Stimulated activated naive B cell treated with anti-CD40 and anti-IgM and Interleukin-4, amounts not matched to agents 10 μg/mL and 1 μg/mL and 100 μg/mL, for 72 hours (primary cell): ENCODE data around the gene PCED1B.

Experiments
- ATAC-seq, 2 donors: fragments of 150-1000 bp; cut with Tn5 transposase; replicated peaks; 2 replicates each; pipeline ENCODE4 v1.10.0; 2021; ENCODE audit warnings: moderate library complexity in 1 of 2
- DNase-seq: peaks from one replicate; pipeline ENCODE4 v3.0.0; 2021
- H3K27ac Mint-ChIP-seq: one replicate; pipeline ENCODE4 v1.8.0; 2022; ENCODE audit warnings: mild to moderate bottlenecking, mixed read lengths
- H3K27me3 Mint-ChIP-seq, 2 donors: one replicate each; pipeline ENCODE4 v1.8.0; 2022; ENCODE audit warnings: mixed read lengths in 2 of 2
- H3K36me3 Mint-ChIP-seq, 2 donors: one replicate each; pipeline ENCODE4 v1.8.0; 2022; ENCODE audit warnings: mixed read lengths in 2 of 2, mild to moderate bottlenecking in 1 of 2
- H3K4me1 Mint-ChIP-seq, 2 donors: one replicate each; pipeline ENCODE4 v1.8.0; 2022; ENCODE audit warnings: mixed read lengths in 2 of 2, mild to moderate bottlenecking in 1 of 2
- H3K4me3 Mint-ChIP-seq, 2 donors: one replicate each; pipeline ENCODE4 v1.8.0; 2022; ENCODE audit warnings: mild to moderate bottlenecking in 2 of 2, mixed read lengths in 2 of 2, moderate library complexity in 1 of 2
- H3K9me3 Mint-ChIP-seq, 2 donors: one replicate each; pipeline ENCODE4 v1.8.0; 2022; ENCODE audit warnings: mixed read lengths in 2 of 2, mild to moderate bottlenecking in 1 of 2

Gene PCED1B

GRCh38 chr12:47226199-47226598 is 146.8 kb downstream of the PCED1B start:
- peaks cover 30 to 68% of the 10 kb centered on the region in 2 donors for H3K4me1 Mint-ChIP-seq
- no peak for DNase-seq
- no peaks in the 10 kb centered on the region for H3K9me3 Mint-ChIP-seq
- no peak for ATAC-seq
- no peaks in the 10 kb centered on the region for H3K27me3 Mint-ChIP-seq
- H3K27ac Mint-ChIP-seq, result peak overlapping the region; percentile 31
- H3K36me3 Mint-ChIP-seq, result peaks cover 62 to 67% of the 10 kb centered on the region in 2 donors
- no peak overlapping the region for H3K4me3 Mint-ChIP-seq

GRCh38 chr12:47228802-47229201 is 149.4 kb downstream of the PCED1B start:
- H3K4me1 Mint-ChIP-seq, result peaks cover 17 to 51% of the 10 kb centered on the region in 2 donors
- H3K36me3 Mint-ChIP-seq, result peaks cover 58 to 66% of the 10 kb centered on the region in 2 donors
- peak overlapping the region; percentile 65 for H3K27ac Mint-ChIP-seq
- DNase-seq (no peak), ATAC-seq (no peak)
- H3K4me3 Mint-ChIP-seq, result no peak overlapping the region
- H3K27me3 Mint-ChIP-seq, result no peaks in the 10 kb centered on the region
- peaks cover 0 to 3% of the 10 kb centered on the region in 2 donors for H3K9me3 Mint-ChIP-seq

GRCh38 chr12:47231456-47231855 is 152.0 kb downstream of the PCED1B start:
- Mint-ChIP-seq H3K9me3 (peaks cover 6 to 12% of the 10 kb centered on the region in 2 donors), H3K4me1 (peaks cover 18 to 52% of the 10 kb centered on the region in 2 donors), H3K27ac (peak overlapping the region; percentile 75), H3K36me3 (peaks cover 64 to 71% of the 10 kb centered on the region in 2 donors), H3K27me3 (no peaks in the 10 kb centered on the region), H3K4me3 (no peak overlapping the region)
- ATAC-seq (no peak), DNase-seq (no peak)

GRCh38 chr12:47234576-47235141 is 155.2 kb downstream of the PCED1B start:
- Mint-ChIP-seq H3K36me3 (peaks cover 64 to 71% of the 10 kb centered on the region in 2 donors), H3K9me3 (peaks cover 7 to 13% of the 10 kb centered on the region in 2 donors), H3K4me3 (peak overlapping the region; percentile 21 to 46), H3K27ac (peak overlapping the region; percentile 42), H3K4me1 (peaks cover 20 to 53% of the 10 kb centered on the region in 2 donors), H3K27me3 (no peaks in the 10 kb centered on the region)
- no peak for DNase-seq
- ATAC-seq, result no peak

GRCh38 chr12:47235258-47236040 is 156.0 kb downstream of the PCED1B start:
- Mint-ChIP-seq H3K27ac (peak overlapping the region; percentile 78), H3K36me3 (peaks cover 59 to 72% of the 10 kb centered on the region in 2 donors), H3K4me1 (peaks cover 20 to 49% of the 10 kb centered on the region in 2 donors), H3K9me3 (peaks cover 7 to 13% of the 10 kb centered on the region in 2 donors), H3K27me3 (no peaks in the 10 kb centered on the region), H3K4me3 (peak overlapping the region; percentile 12 to 39)
- no peak for DNase-seq
- no peak for ATAC-seq

GRCh38 chr12:47236109-47236714 is 156.8 kb downstream of the PCED1B start:
- H3K4me1 Mint-ChIP-seq, result peaks cover 17 to 42% of the 10 kb centered on the region in 2 donors
- H3K4me3 Mint-ChIP-seq, result peak overlapping the region; percentile 12 to 39
- peaks cover 7 to 13% of the 10 kb centered on the region in 2 donors for H3K9me3 Mint-ChIP-seq
- ATAC-seq (no peak), DNase-seq (no peak)
- no peaks in the 10 kb centered on the region for H3K27me3 Mint-ChIP-seq
- H3K27ac Mint-ChIP-seq, result peak overlapping the region; percentile 78
- peaks cover 53 to 66% of the 10 kb centered on the region in 2 donors for H3K36me3 Mint-ChIP-seq

- no peak overlapping the region for H3K4me3 Mint-ChIP-seq
- H3K27me3 Mint-ChIP-seq, result no peaks in the 10 kb centered on the region
- peak overlapping the region; percentile 25 for H3K27ac Mint-ChIP-seq
- peaks cover 17 to 42% of the 10 kb centered on the region in 2 donors for H3K4me1 Mint-ChIP-seq
- peaks cover 54 to 58% of the 10 kb centered on the region in 2 donors for H3K36me3 Mint-ChIP-seq
- DNase-seq (no peak), ATAC-seq (peak in 1 of 2 donors; percentile 20)
- peaks cover 7 to 11% of the 10 kb centered on the region in 2 donors for H3K9me3 Mint-ChIP-seq
These were observed 158.4 kb downstream of the PCED1B start for GRCh38 chr12:47237751-47238211.

GRCh38 chr12:47238669-47239114 is 159.3 kb downstream of the PCED1B start:
- Mint-ChIP-seq H3K27me3 (no peaks in the 10 kb centered on the region), H3K9me3 (peaks cover 7 to 9% of the 10 kb centered on the region in 2 donors), H3K4me1 (peaks cover 17 to 42% of the 10 kb centered on the region in 2 donors), H3K27ac (no peak overlapping the region), H3K4me3 (no peak overlapping the region), H3K36me3 (peaks cover 51 to 56% of the 10 kb centered on the region in 2 donors)
- ATAC-seq, result no peak
- no peak for DNase-seq

GRCh38 chr12:47242426-47242825 is 163.0 kb downstream of the PCED1B start:
- no peak overlapping the region for H3K4me3 Mint-ChIP-seq
- ATAC-seq, result no peak

GRCh38 chr12:47244835-47245234 is 165.4 kb downstream of the PCED1B start:
- no peaks in the 10 kb centered on the region for H3K27me3 Mint-ChIP-seq
- peaks cover 4 to 6% of the 10 kb centered on the region in 2 donors for H3K4me1 Mint-ChIP-seq
- H3K9me3 Mint-ChIP-seq, result no peaks in the 10 kb centered on the region
- H3K36me3 Mint-ChIP-seq, result peaks cover 35 to 38% of the 10 kb centered on the region in 2 donors
- DNase-seq, result no peak
- no peak for ATAC-seq
- H3K4me3 Mint-ChIP-seq, result no peak overlapping the region
- H3K27ac Mint-ChIP-seq, result no peak overlapping the region

More at GRCh38 chr12:47242426-47242825, 163.0 kb downstream of the PCED1B start:
- H3K4me1 Mint-ChIP-seq, result peaks cover 6 to 14% of the 10 kb centered on the region in 2 donors
- H3K27ac Mint-ChIP-seq, result peak overlapping the region; percentile 32
- H3K36me3 Mint-ChIP-seq, result peaks cover 30 to 34% of the 10 kb centered on the region in 2 donors
- no peaks in the 10 kb centered on the region for H3K27me3 Mint-ChIP-seq
- no peak for DNase-seq
- no peaks in the 10 kb centered on the region for H3K9me3 Mint-ChIP-seq

- Mint-ChIP-seq H3K27ac (no peak overlapping the region), H3K36me3 (peaks cover 38 to 43% of the 10 kb centered on the region in 2 donors), H3K4me3 (no peak overlapping the region), H3K27me3 (no peaks in the 10 kb centered on the region), H3K9me3 (peaks cover 0 to 4% of the 10 kb centered on the region in 2 donors), H3K4me1 (peaks cover 4 to 6% of the 10 kb centered on the region in 2 donors)
- ATAC-seq (no peak), DNase-seq (no peak)
These were observed 166.2 kb downstream of the PCED1B start for GRCh38 chr12:47245623-47246022.

- DNase-seq (no peak), ATAC-seq (no peak)
- H3K4me1 Mint-ChIP-seq, result peaks cover 0 to 2% of the 10 kb centered on the region in 2 donors
- H3K4me3 Mint-ChIP-seq, result no peak overlapping the region
- peaks cover 5 to 11% of the 10 kb centered on the region in 2 donors for H3K9me3 Mint-ChIP-seq
- peaks cover 48 to 55% of the 10 kb centered on the region in 2 donors for H3K36me3 Mint-ChIP-seq
- H3K27me3 Mint-ChIP-seq, result no peaks in the 10 kb centered on the region
- no peak overlapping the region for H3K27ac Mint-ChIP-seq
These were observed 168.0 kb downstream of the PCED1B start for GRCh38 chr12:47247418-47247817.

- Mint-ChIP-seq H3K36me3 (peaks cover 47 to 57% of the 10 kb centered on the region in 2 donors), H3K27ac (no peak overlapping the region), H3K9me3 (peaks cover 12 to 16% of the 10 kb centered on the region in 2 donors), H3K4me3 (no peak overlapping the region), H3K27me3 (no peaks in the 10 kb centered on the region), H3K4me1 (peaks cover 0 to 4% of the 10 kb centered on the region in 2 donors)
- ATAC-seq (no peak), DNase-seq (no peak)
These were observed 169.7 kb downstream of the PCED1B start for GRCh38 chr12:47249082-47249481.

- no peak for ATAC-seq
- peaks cover 12 to 19% of the 10 kb centered on the region in 2 donors for H3K9me3 Mint-ChIP-seq
- H3K36me3 Mint-ChIP-seq, result peaks cover 46 to 59% of the 10 kb centered on the region in 2 donors
- H3K4me1 Mint-ChIP-seq, result peaks cover 3 to 4% of the 10 kb centered on the region in 2 donors
- DNase-seq, result no peak
- H3K27ac Mint-ChIP-seq, result no peak overlapping the region
- no peaks in the 10 kb centered on the region for H3K27me3 Mint-ChIP-seq
- no peak overlapping the region for H3K4me3 Mint-ChIP-seq
These were observed 170.4 kb downstream of the PCED1B start for GRCh38 chr12:47249719-47250357.
